NCI-H146 treated with DMSO at 0.1 percent for 48 hours (cell line): ENCODE measurements around the gene LCE1A.

Source experiments
- DNase-seq: peaks from one replicate; lab custom pipeline; 2025; ENCODE audit not compliant: unreplicated experiment; lab: John Stamatoyannopoulos, UW

LCE1A gene

GRCh38 chr1:152827173-152827572 is at the start of gene LCE1A:
TSS of gene LCE1A (plus strand) at chr1:152827473. CDS start at chr1:152827473, 0 bp downstream.
- DNase-seq = no peak

DNA sequence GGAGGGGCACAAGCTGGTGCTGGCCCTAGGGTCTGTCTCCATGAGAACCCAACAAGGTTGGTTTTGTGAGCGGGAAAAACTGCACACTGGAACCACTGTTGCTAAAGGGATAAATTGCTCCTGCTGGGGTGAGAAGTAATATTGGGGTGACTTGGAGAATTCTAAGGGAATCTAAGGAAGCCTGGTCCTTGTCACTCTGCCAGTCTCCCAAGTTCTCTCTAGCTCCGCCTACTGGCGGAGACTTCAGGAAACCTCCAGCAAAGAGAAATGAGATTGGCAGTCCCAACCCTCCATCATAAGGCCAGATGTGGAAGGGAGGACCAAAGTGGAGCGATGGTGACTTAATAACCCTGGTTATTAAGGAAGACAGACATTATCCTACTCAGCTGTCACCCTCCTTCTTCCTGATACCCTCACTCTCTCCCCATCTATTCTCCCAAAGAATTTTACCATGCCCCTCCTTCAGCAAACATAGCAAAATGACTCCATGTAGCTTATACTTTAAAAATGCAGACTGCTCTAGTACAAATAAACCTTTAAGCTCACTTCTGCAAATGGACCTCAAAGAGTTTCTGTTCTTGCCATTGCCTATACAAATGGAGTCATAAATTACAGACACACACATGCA is 49.6 kb upstream of the LCE1A start:
- no peak for DNase-seq

DNA sequence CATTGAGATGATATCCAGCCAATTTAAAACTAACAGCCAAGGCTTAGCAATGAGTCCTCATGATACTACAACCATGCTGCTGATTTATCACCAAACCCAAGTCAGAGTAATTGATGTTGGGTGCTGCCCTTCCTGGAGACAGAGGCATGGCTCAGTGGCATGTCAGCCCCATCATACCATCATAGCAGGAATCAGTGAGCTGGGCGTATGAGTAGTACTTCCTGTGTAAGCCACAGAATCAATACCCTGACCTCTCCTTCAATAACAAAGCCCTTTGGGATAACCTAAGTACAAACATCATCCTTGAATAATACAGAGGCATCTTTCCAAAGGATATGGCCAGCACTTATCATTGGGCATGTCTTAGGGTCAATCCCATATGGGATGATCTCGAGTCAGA is 44.2 kb upstream of the LCE1A start:
- no peak for DNase-seq

DNA sequence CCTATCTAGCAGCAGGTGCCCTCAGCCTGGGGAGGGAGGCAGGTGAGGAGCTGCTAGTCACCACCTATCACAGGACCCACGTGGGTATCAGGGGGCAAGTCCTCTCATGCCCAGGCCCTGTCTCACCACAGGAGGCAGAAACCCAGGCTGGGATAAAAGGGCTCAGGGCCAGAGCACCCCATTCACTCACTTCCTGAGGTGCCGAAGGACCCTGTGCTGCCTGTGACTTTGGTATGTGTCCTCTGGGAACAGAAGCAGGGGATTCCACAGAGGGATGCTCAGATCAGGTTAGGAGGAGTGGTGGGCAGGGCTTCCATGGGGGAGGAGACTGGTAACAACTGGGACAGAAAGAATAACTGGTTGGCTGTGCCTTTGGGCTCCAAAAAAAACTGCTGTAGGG is 41.2 kb upstream of the LCE1A start, which contains the start of gene LCE1E:
Gene LCE1E, plus strand, starts transcription at position 181 of the 400 bp plus-strand sequence. CDS start 1,043 bp downstream, outside the sequence.
- DNase-seq = no peak

DNA sequence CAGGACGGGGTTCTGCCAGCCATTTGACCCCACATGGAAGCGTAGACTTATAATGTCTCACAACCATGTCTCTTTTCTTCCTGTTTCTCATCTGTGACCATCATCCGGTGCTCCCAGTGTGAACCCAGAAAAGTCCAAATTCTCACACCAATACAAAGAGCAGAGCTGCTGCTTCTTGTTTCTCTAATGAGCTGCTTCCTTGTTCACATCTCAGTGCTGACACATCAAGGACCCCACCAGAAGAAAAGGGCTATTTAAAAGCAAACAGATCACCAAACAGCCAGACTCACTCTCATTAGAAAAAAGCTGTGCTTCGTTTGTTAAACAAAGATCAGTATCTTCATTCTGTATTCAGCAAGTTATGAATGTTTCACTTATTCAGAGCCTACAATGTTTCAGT is 31.6 kb upstream of the LCE1A start:
- no peak for DNase-seq

DNA sequence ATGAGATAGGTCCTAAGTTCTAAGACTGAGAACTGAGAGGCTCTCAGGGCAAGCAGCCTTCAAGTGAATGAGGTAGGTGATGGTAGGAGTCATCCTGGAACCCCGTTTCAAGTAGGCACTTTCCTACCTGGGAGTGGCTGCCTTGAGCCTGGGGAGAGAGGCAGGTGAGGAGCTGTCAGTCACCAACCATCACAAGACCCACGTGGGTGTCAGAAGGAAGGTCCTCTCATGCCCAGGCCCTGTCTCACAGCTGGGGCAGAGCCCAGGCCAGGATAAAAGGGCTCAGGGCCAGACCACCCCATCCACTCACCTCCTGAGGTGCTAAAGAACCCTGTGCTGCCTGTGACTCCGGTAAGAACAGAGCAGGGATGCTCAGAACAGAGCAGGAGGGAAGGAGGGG is 30.9 kb upstream of the LCE1A start, which contains the start of gene LCE1D:
Gene LCE1D, plus strand, starts transcription at position 301 of the 400 bp plus-strand sequence. CDS start 1,074 bp downstream, outside the sequence.
- no peak for DNase-seq

DNA sequence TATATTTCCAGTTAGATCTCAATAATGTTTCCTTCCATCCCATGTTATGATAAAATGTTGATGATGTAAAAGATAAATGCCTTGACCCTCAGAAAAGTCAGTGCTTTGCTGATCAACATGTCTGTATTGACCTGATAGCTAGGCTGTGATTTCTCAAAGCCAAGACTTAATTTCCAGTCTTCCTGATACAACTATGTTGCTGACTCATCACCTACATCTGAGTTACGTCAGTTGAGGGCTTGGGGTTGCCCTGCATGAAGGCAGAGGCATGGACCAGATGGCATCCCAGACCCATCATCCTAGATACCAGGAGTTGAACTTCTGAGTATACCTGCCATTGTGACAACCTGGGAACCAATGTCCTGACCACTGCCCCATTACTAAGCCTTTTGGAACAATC is 25.9 kb upstream of the LCE1A start:
- DNase-seq = no peak

- DNase-seq = no peak
Measured at GRCh38 chr1:152806576-152806975, 20.7 kb upstream of the LCE1A start, which contains the start of gene LCE1C. TSS of gene LCE1C (minus strand) at chr1:152806651. CDS start at chr1:152805478, 1,173 bp downstream.

DNA sequence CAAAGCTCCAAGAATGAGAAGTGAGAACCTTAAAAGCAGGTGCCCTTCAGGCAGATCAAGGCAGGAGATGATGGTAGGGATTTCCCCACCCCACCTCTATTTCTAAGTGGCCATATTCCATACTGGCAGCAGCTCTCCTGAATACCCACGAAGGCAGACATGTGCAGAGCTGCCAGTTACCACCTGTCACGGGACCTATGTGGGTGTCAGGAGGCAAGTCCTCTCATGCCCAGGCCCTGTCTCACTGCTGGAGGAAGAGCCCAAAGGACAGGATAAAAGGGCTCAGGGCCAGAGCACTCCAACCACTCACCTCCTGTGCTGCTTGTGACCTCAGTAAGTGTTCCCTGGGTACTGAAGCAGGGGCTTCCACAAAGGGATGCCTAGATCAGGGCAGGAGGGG is 16.2 kb upstream of the LCE1A start:
- no peak for DNase-seq

DNA sequence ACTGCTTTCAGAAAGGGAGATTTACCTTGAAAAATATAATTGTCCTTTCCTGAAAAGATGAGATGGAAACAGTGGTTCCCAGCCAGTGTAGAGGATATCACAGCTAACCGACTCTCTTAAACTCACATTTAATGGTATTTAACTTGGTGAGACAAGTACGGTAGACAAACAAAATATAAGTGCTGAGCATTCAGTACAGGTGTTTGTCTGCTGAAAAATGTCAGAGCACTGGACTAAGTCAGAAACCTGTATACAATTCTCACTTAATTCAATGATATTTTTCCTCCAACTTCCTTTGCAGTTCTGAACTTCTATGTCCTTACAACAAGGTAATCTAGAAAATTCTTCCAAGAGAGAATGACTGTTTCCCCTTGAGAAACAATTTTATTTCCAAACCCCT is 15.6 kb upstream of the LCE1A start, which contains the start of gene LCE1B:
Gene LCE1B, plus strand, starts transcription at position 301 of the 400 bp plus-strand sequence. CDS start 476 bp downstream, outside the sequence.
- DNase-seq = no peak

DNA sequence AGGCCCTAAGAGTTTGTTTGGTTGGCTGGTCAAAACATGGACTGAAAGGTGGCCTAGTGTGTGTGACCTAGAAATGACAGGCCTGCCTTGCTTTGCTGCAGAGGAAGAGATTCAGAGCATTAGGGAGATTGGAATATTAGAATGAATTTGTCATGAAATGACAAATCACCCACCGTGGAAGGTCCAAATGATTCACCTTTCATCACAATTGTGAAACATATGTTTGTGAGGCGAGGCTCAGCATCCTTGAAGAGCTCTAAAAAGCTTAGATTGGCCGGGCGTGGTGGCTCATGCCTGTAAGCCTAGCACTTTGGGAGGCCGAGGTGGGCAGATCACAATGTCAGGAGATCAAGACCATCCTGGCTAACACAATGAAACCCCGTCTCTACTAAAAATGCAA is 10.0 kb upstream of the LCE1A start:
- no peak for DNase-seq

DNA sequence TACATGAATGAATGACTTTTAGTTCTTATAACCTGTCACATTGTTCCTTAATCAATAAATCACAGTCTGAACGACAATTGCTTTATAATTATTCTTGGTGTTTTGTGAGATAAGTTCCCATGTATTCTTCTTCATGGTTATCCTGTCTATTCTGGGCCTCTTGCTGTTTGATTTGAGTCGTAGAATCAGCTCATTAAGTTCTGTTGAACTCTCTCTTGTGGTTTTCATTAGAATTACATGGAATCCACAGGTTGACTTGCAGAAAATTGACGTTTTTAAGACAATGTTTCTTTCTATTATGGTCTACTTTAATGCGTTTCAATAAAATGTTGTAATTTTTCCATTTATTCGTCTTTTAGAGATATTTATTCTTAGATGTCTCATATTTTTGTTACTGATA is 4.0 kb upstream of the LCE1A start:
- DNase-seq = no peak

DNA sequence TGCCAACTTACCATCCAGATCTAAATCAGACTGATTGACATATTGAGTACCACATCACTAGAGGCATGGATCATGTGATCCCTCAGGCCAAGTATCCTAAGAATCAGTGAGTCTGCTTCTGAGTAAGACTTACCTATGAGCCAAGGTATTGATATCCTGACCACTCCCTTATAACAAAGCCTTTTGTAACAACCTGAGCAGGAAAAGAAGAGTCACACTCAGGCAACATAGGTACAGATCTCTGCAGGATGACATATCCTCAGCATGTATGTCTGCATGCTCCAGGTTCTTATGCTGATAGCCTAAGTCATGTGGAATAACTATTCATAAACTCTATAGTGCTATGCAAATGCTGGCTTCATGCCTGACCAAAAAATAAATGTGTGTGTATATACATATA is 2.3 kb upstream of the LCE1A start:
- DNase-seq = no peak

DNA sequence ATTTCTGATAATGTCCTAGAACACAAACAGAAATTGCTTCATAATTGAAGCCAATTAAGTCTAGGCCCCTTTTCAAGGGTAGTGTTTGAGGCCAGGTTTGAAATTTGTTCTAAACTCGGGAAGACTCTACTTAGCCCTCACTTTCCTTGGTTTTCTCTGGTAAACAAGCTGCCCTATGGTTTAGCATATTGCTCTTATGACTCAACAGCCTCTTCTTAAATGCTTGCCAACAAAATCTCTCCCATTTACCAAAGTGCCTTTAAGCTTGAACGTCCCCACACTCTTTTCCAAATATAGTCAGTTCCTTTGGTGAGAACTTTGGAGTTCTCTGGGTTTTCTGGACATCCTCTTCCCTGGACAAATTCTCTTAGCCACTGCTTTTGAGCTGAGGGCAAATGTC is 9.6 kb downstream of the LCE1A start:
- DNase-seq = no peak

- DNase-seq = no peak
Measured at GRCh38 chr1:152842556-152842955, 15.3 kb downstream of the LCE1A start, which contains the start of gene LCE6A. TSS of gene LCE6A (plus strand) at chr1:152842856. CDS start at chr1:152843521, 665 bp downstream.

- DNase-seq = no peak
Measured at GRCh38 chr1:152855661-152856060, 28.4 kb downstream of the LCE1A start.

DNA sequence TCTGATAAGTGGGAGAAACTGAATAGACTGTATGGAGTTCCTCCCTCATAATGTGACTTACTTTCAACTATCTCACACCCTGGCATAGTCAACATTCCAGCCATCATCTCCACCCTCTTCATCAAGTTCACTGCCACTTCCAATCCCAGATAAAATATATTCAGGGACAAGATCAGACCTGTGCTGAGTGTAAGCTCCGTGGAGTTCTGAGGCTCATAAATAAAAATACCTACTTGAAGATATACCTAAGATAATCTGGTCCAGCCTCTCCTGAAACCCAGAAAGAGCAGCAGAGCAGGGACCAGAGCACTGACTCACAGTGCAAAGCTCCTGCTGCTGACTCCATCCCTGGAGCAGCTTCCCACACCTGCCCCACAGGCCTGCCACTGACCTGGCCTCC is 30.8 kb downstream of the LCE1A start:
- DNase-seq = no peak

GRCh38 chr1:152859696-152860095 is 32.4 kb downstream of the LCE1A start, which contains the start of gene LCE7A:
TSS of gene LCE7A (plus strand) at chr1:152859996. CDS start at chr1:152860698, 702 bp downstream.
- no peak for DNase-seq

DNA sequence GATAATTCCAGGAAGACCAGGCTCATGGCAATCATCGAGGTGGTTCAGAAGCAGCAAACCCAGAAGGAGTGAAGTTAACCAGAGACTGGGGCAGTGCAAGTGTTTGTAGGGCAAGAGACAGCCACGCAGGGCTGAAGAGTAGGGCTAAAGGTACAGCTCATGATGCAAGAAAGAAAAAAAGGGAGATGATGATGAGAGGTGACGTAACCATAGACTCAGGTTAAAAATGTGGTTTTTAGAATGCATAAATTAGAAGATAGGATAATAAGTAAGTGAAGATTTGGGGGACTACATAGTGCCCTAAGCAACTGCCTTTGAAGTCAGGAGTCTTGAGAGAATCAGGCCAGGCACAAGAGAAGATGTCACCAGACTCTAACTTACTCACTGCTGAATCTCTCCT is 32.9 kb downstream of the LCE1A start:
- DNase-seq = no peak

DNA sequence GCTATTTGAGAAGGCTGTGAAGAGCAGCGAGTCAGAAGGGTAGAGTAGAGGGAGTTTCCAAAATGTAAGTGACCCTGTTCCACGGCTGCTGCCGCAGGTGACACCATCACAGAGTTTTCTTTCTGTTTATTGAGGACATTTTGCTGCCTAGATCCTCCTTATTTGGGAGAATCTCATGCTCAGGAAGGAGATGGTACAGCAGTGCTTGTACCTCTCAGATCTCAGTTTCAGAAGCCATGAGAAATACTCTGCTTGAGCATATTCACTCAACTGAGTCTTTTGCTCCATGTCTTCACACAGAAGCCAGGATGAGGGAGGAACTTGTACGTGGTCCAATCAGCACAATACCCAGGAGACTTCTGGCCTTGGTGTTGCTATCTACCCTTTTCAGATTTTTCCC is 34.1 kb downstream of the LCE1A start:
- DNase-seq = no peak

DNA sequence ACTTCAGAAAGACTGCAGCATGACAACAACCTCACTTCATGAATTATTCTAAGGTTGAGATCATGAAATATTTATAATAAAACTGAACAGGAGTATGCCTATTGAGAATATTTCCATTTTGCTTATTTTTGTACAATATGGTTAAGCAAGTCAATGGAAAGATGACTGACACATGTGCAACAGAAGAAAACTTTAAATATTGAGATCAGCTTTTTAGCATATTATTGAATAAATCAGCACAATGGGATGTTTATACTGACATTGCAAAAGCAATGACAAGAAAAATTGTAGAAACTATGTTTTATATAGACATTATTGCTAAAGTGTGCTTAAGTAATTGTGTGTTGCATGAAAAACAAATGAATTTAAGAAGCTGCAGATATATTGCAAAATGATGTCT is 37.2 kb downstream of the LCE1A start:
- no peak for DNase-seq

GRCh38 chr1:152866321-152866720 is 39.0 kb downstream of the LCE1A start:
- no peak for DNase-seq
